ENCODE measurements around the gene PPP1R11.
A peak's percentile ranks its signal among the peaks of the same experiment; 100 is the strongest.

Gene PPP1R11

GRCh38 chr6:30041221-30041620 is 25.8 kb upstream of the PPP1R11 start:
- Histone ChIP-seq H3K36me3 (ENCODE audit: insufficient read depth, low read length) (no peaks in the 10 kb centered on the region), H3K4me3 (ENCODE audit: low read depth in 1 of 2, low read length in 2 of 2) (no peak overlapping the region), H3K27me3 (ENCODE audit: control insufficient read depth in 1 of 2, insufficient read depth in 2 of 2, low read length in 2 of 2) (no peaks in the 10 kb centered on the region), H3K9ac (ENCODE audit: low read length) (no peak overlapping the region), H3K27ac (ENCODE audit: low read depth, low read length) (no peak overlapping the region), H3K9me3 (ENCODE audit: low read length) (no peaks in the 10 kb centered on the region), H3K4me1 (ENCODE audit: insufficient read depth, low read length) (no peaks in the 10 kb centered on the region)

GRCh38 chr6:30041821-30042220 is 25.2 kb upstream of the PPP1R11 start:
- Histone ChIP-seq H3K4me1 (ENCODE audit: insufficient read depth, low read length) (no peaks in the 10 kb centered on the region), H3K36me3 (ENCODE audit: insufficient read depth, low read length) (no peaks in the 10 kb centered on the region), H3K9ac (ENCODE audit: low read length) (no peak overlapping the region), H3K4me3 (ENCODE audit: low read depth in 1 of 2, low read length in 2 of 2) (no peak overlapping the region), H3K9me3 (ENCODE audit: low read length) (no peaks in the 10 kb centered on the region), H3K27me3 (ENCODE audit: control insufficient read depth in 1 of 2, insufficient read depth in 2 of 2, low read length in 2 of 2) (no peaks in the 10 kb centered on the region), H3K27ac (ENCODE audit: low read depth, low read length) (no peak overlapping the region)

GRCh38 chr6:30042476-30042875 is 24.5 kb upstream of the PPP1R11 start:
- Histone ChIP-seq H3K27ac (ENCODE audit: low read depth, low read length) (no peak overlapping the region), H3K4me1 (ENCODE audit: insufficient read depth, low read length) (no peaks in the 10 kb centered on the region), H3K27me3 (ENCODE audit: control insufficient read depth in 1 of 2, insufficient read depth in 2 of 2, low read length in 2 of 2) (no peaks in the 10 kb centered on the region), H3K9me3 (ENCODE audit: low read length) (no peaks in the 10 kb centered on the region), H3K36me3 (ENCODE audit: insufficient read depth, low read length) (no peaks in the 10 kb centered on the region), H3K9ac (ENCODE audit: low read length) (no peak overlapping the region), H3K4me3 (ENCODE audit: low read depth in 1 of 2, low read length in 2 of 2) (no peak overlapping the region)

GRCh38 chr6:30042914-30043313 is 24.1 kb upstream of the PPP1R11 start:
- Histone ChIP-seq H3K9me3 (ENCODE audit: low read length) (no peaks in the 10 kb centered on the region), H3K9ac (ENCODE audit: low read length) (no peak overlapping the region), H3K4me3 (ENCODE audit: low read depth in 1 of 2, low read length in 2 of 2) (no peak overlapping the region)

GRCh38 chr6:30043744-30044143 is 23.3 kb upstream of the PPP1R11 start:
- no peak overlapping the region for H3K9ac ChIP-seq (ENCODE audit: low read length)
- no peaks in the 10 kb centered on the region for H3K27me3 ChIP-seq (ENCODE audit: control insufficient read depth in 1 of 2, insufficient read depth in 2 of 2, low read length in 2 of 2)
- H3K36me3 ChIP-seq (ENCODE audit: insufficient read depth, low read length): no peaks in the 10 kb centered on the region
- H3K4me3 ChIP-seq (ENCODE audit: low read depth in 1 of 2, low read length in 2 of 2): no peak overlapping the region
- H3K9me3 ChIP-seq (ENCODE audit: low read length): no peaks in the 10 kb centered on the region
- H3K27ac ChIP-seq (ENCODE audit: low read depth, low read length): no peak overlapping the region
- H3K4me1 ChIP-seq (ENCODE audit: insufficient read depth, low read length): no peaks in the 10 kb centered on the region

More at GRCh38 chr6:30042914-30043313, 24.1 kb upstream of the PPP1R11 start:
- no peaks in the 10 kb centered on the region for H3K36me3 ChIP-seq (ENCODE audit: insufficient read depth, low read length)
- no peak overlapping the region for H3K27ac ChIP-seq (ENCODE audit: low read depth, low read length)
- H3K4me1 ChIP-seq (ENCODE audit: insufficient read depth, low read length): no peaks in the 10 kb centered on the region
- H3K27me3 ChIP-seq (ENCODE audit: control insufficient read depth in 1 of 2, insufficient read depth in 2 of 2, low read length in 2 of 2): no peaks in the 10 kb centered on the region

GRCh38 chr6:30044630-30045029 is 22.4 kb upstream of the PPP1R11 start:
- no peak overlapping the region for H3K27ac ChIP-seq (ENCODE audit: low read depth, low read length)

GRCh38 chr6:30047220-30047619 is 19.8 kb upstream of the PPP1R11 start:
- H3K9me3 ChIP-seq (ENCODE audit: low read length): no peaks in the 10 kb centered on the region
- no peak overlapping the region for H3K9ac ChIP-seq (ENCODE audit: low read length)
- H3K4me3 ChIP-seq (ENCODE audit: low read depth in 1 of 2, low read length in 2 of 2): no peak overlapping the region
- no peak overlapping the region for H3K27ac ChIP-seq (ENCODE audit: low read depth, low read length)
- H3K27me3 ChIP-seq (ENCODE audit: control insufficient read depth in 1 of 2, insufficient read depth in 2 of 2, low read length in 2 of 2): no peaks in the 10 kb centered on the region
- no peaks in the 10 kb centered on the region for H3K36me3 ChIP-seq (ENCODE audit: insufficient read depth, low read length)
- H3K4me1 ChIP-seq (ENCODE audit: insufficient read depth, low read length): no peaks in the 10 kb centered on the region

More at GRCh38 chr6:30044630-30045029, 22.4 kb upstream of the PPP1R11 start:
- Histone ChIP-seq H3K36me3 (ENCODE audit: insufficient read depth, low read length) (no peaks in the 10 kb centered on the region), H3K9ac (ENCODE audit: low read length) (no peak overlapping the region), H3K9me3 (ENCODE audit: low read length) (no peaks in the 10 kb centered on the region), H3K27me3 (ENCODE audit: control insufficient read depth in 1 of 2, insufficient read depth in 2 of 2, low read length in 2 of 2) (no peaks in the 10 kb centered on the region), H3K4me1 (ENCODE audit: insufficient read depth, low read length) (no peaks in the 10 kb centered on the region), H3K4me3 (ENCODE audit: low read depth in 1 of 2, low read length in 2 of 2) (no peak overlapping the region)

- Histone ChIP-seq H3K9me3 (ENCODE audit: low read length) (no peaks in the 10 kb centered on the region), H3K27me3 (ENCODE audit: control insufficient read depth in 1 of 2, insufficient read depth in 2 of 2, low read length in 2 of 2) (no peaks in the 10 kb centered on the region), H3K4me1 (ENCODE audit: insufficient read depth, low read length) (no peaks in the 10 kb centered on the region), H3K27ac (ENCODE audit: low read depth, low read length) (no peak overlapping the region), H3K9ac (ENCODE audit: low read length) (no peak overlapping the region), H3K36me3 (ENCODE audit: insufficient read depth, low read length) (peaks cover 6% of the 10 kb centered on the region), H3K4me3 (ENCODE audit: low read depth in 1 of 2, low read length in 2 of 2) (no peak overlapping the region)
Measured at GRCh38 chr6:30053682-30054081, 13.3 kb upstream of the PPP1R11 start.

- Histone ChIP-seq H3K27me3 (ENCODE audit: control insufficient read depth in 1 of 2, insufficient read depth in 2 of 2, low read length in 2 of 2) (no peaks in the 10 kb centered on the region), H3K9ac (ENCODE audit: low read length) (no peak overlapping the region), H3K4me3 (ENCODE audit: low read depth in 1 of 2, low read length in 2 of 2) (no peak overlapping the region), H3K4me1 (ENCODE audit: insufficient read depth, low read length) (peaks cover 9% of the 10 kb centered on the region), H3K27ac (ENCODE audit: low read depth, low read length) (no peak overlapping the region), H3K36me3 (ENCODE audit: insufficient read depth, low read length) (peaks cover 6% of the 10 kb centered on the region), H3K9me3 (ENCODE audit: low read length) (no peaks in the 10 kb centered on the region)
Measured at GRCh38 chr6:30055513-30055912, 11.5 kb upstream of the PPP1R11 start.

- no peaks in the 10 kb centered on the region for H3K9me3 ChIP-seq (ENCODE audit: low read length)
- peaks cover 8% of the 10 kb centered on the region for H3K36me3 ChIP-seq (ENCODE audit: insufficient read depth, low read length)
- peak overlapping the region; percentile 91 for H3K27ac ChIP-seq (ENCODE audit: low read depth, low read length)
- peak overlapping the region; percentile 98 for H3K9ac ChIP-seq (ENCODE audit: low read length)
- peak overlapping the region; percentile 78 to 100 for H3K4me3 ChIP-seq (ENCODE audit: low read depth in 1 of 2, low read length in 2 of 2)
- H3K4me1 ChIP-seq (ENCODE audit: insufficient read depth, low read length): peaks cover 15% of the 10 kb centered on the region
- no peaks in the 10 kb centered on the region for H3K27me3 ChIP-seq (ENCODE audit: control insufficient read depth in 1 of 2, insufficient read depth in 2 of 2, low read length in 2 of 2)
Measured at GRCh38 chr6:30060606-30061091, 6.3 kb upstream of the PPP1R11 start.

GRCh38 chr6:30061092-30061857 is 5.7 kb upstream of the PPP1R11 start, which contains the start of gene POLR1H:
TSS of gene POLR1H (plus strand) at chr6:30061265. CDS start at chr6:30061525, 260 bp downstream.
- H3K36me3 ChIP-seq (ENCODE audit: insufficient read depth, low read length): peaks cover 8% of the 10 kb centered on the region
- peaks cover 21% of the 10 kb centered on the region for H3K4me1 ChIP-seq (ENCODE audit: insufficient read depth, low read length)
- H3K9me3 ChIP-seq (ENCODE audit: low read length): no peaks in the 10 kb centered on the region
- H3K27me3 ChIP-seq (ENCODE audit: control insufficient read depth in 1 of 2, insufficient read depth in 2 of 2, low read length in 2 of 2): no peaks in the 10 kb centered on the region
- H3K9ac ChIP-seq (ENCODE audit: low read length): peak within 1 kb of the TSS; percentile 98
- peak within 1 kb of the TSS; percentile 93 for H3K27ac ChIP-seq (ENCODE audit: low read depth, low read length)
- peak within 1 kb of the TSS; percentile 78 to 100 for H3K4me3 ChIP-seq (ENCODE audit: low read depth in 1 of 2, low read length in 2 of 2)
